NCI-H1092 (cell line): ENCODE measurements around the gene SCG2.
"Not testable (repeated sequence)": the region's sequence is repeated elsewhere in the genome, so short reads cannot be mapped to it uniquely, and the experiment has no call there.

Experiments used
- DNase-seq: peaks from one replicate; lab custom pipeline; 2025; lab: John Stamatoyannopoulos, UW

The SCG2 gene

GRCh38 chr2:223613017-223613950 is 11.1 kb upstream of the SCG2 start:
- DNase-seq, result peak; percentile 50

- DNase-seq, result no peak
These were observed 10.3 kb upstream of the SCG2 start for GRCh38 chr2:223612501-223612900.

- DNase-seq, result no peak
These were observed 8.9 kb upstream of the SCG2 start for GRCh38 chr2:223611061-223611460.

GRCh38 chr2:223607476-223607875 is 5.3 kb upstream of the SCG2 start:
- DNase-seq, result no peak

GRCh38 chr2:223606946-223607345 is 4.8 kb upstream of the SCG2 start:
- no peak for DNase-seq

GRCh38 chr2:223604231-223604630 is 2.1 kb upstream of the SCG2 start:
- DNase-seq, result no peak

- DNase-seq, result no peak
These were observed 811 bp upstream of the SCG2 start for GRCh38 chr2:223602972-223603371.

- no peak for DNase-seq
These were observed 1.1 kb downstream of the SCG2 start for GRCh38 chr2:223601018-223601417.

GRCh38 chr2:223599640-223600380 is 2.4 kb downstream of the SCG2 start:
- no peak for DNase-seq

- DNase-seq, result no peak
These were observed 3.0 kb downstream of the SCG2 start for GRCh38 chr2:223598994-223599639.

GRCh38 chr2:223597076-223597475 is 5.1 kb downstream of the SCG2 start:
- DNase-seq, result no peak

GRCh38 chr2:223596208-223596607 is 6.0 kb downstream of the SCG2 start:
- DNase-seq, result no peak

GRCh38 chr2:223594831-223595230 is 7.3 kb downstream of the SCG2 start:
- no peak for DNase-seq

- no peak for DNase-seq
These were observed 7.9 kb downstream of the SCG2 start for GRCh38 chr2:223594259-223594658.

GRCh38 chr2:223592689-223593088 is 9.5 kb downstream of the SCG2 start:
- not testable (repeated sequence) for DNase-seq

GRCh38 chr2:223591596-223591995 is 10.6 kb downstream of the SCG2 start:
- peak; percentile 78 for DNase-seq

- DNase-seq, result peak; percentile 30
These were observed 11.2 kb downstream of the SCG2 start for GRCh38 chr2:223590964-223591363.

GRCh38 chr2:223589901-223590300 is 12.3 kb downstream of the SCG2 start:
- DNase-seq, result no peak

- DNase-seq, result no peak
These were observed 13.9 kb downstream of the SCG2 start for GRCh38 chr2:223588251-223588650.

- no peak for DNase-seq
These were observed 14.9 kb downstream of the SCG2 start for GRCh38 chr2:223587301-223587700.

GRCh38 chr2:223586261-223586660 is 15.9 kb downstream of the SCG2 start:
- DNase-seq, result no peak

- peak; percentile 73 for DNase-seq
These were observed 16.5 kb downstream of the SCG2 start for GRCh38 chr2:223585666-223586065.

- DNase-seq, result no peak
These were observed 20.2 kb downstream of the SCG2 start for GRCh38 chr2:223582001-223582400.
